ENCODE data around the gene TFAP2C.

Gene TFAP2C

GRCh38 chr20:56628873-56629463 lies at the start of gene TFAP2C:
TFAP2C (plus strand) TSS chr20:56629306; CDS start chr20:56629545, 239 bp downstream.
- no peak for DNase-seq

GRCh38 chr20:56580226-56580625 lies 48.9 kb upstream of the TFAP2C start:
- no peak for DNase-seq

- DNase-seq = no peak
Measured at GRCh38 chr20:56581701-56582100, 47.4 kb upstream of the TFAP2C start.

GRCh38 chr20:56582542-56582941 lies 46.6 kb upstream of the TFAP2C start:
- no peak for DNase-seq

GRCh38 chr20:56584916-56585315 lies 44.2 kb upstream of the TFAP2C start:
- DNase-seq = no peak

GRCh38 chr20:56587307-56588041 lies 41.6 kb upstream of the TFAP2C start:
- DNase-seq = no peak

GRCh38 chr20:56588996-56589395 lies 40.1 kb upstream of the TFAP2C start:
- no peak for DNase-seq

- no peak for DNase-seq
Measured at GRCh38 chr20:56589633-56590032, 39.5 kb upstream of the TFAP2C start.

- no peak for DNase-seq
Measured at GRCh38 chr20:56590888-56591287, 38.2 kb upstream of the TFAP2C start.

- DNase-seq = no peak
Measured at GRCh38 chr20:56592211-56592610, 36.9 kb upstream of the TFAP2C start.

GRCh38 chr20:56592817-56593216 lies 36.3 kb upstream of the TFAP2C start:
- DNase-seq = no peak

GRCh38 chr20:56595746-56596475 lies 33.2 kb upstream of the TFAP2C start:
- no peak for DNase-seq

GRCh38 chr20:56601166-56601565 lies 27.9 kb upstream of the TFAP2C start:
- no peak for DNase-seq

- DNase-seq = no peak
Measured at GRCh38 chr20:56604673-56605072, 24.4 kb upstream of the TFAP2C start.

GRCh38 chr20:56605261-56605996 lies 23.7 kb upstream of the TFAP2C start:
- DNase-seq = no peak

GRCh38 chr20:56606174-56606945 lies 22.7 kb upstream of the TFAP2C start:
- no peak for DNase-seq

GRCh38 chr20:56607061-56607704 lies 21.9 kb upstream of the TFAP2C start:
- no peak for DNase-seq

GRCh38 chr20:56608376-56608775 lies 20.7 kb upstream of the TFAP2C start:
- no peak for DNase-seq

- DNase-seq = no peak
Measured at GRCh38 chr20:56609321-56609720, 19.8 kb upstream of the TFAP2C start.

GRCh38 chr20:56610098-56610497 lies 19.0 kb upstream of the TFAP2C start:
- DNase-seq = no peak

GRCh38 chr20:56614196-56614595 lies 14.9 kb upstream of the TFAP2C start:
- no peak for DNase-seq

- DNase-seq = no peak
Measured at GRCh38 chr20:56616716-56617115, 12.4 kb upstream of the TFAP2C start.
